T47D (cell line): ENCODE results near the gene GPR139.
A peak's percentile ranks its signal among the peaks of the same experiment; 100 is the strongest.

Experiments used
- DNase-seq, 2 experiments: peaks; one replicate each; pipeline versions ENCODE4 v3.0.0 to v3.0.0-alpha.2; 2011 to 2012; ENCODE audit warnings: low read depth in 1 of 2, low spot score in 1 of 2
- JUND ChIP-seq: IDR thresholded peaks from 2 replicates; pipeline ENCODE4 v1.6.1; 2012; ENCODE audit warnings: low read depth
- in situ Hi-C: cut with HindIII; loops from 2 replicates; pipeline ENCODE4 v1.10.0; 2016; ENCODE audit warnings: low sequenced_read_pairs, low pct_unique_long_range_greater_than_20kb

GPR139 gene

GRCh38 chr16:19997264-19997663 is 76.4 kb downstream of the GPR139 start:
- TF ChIP-seq JUND = no peak
- in situ Hi-C loops = no loop called here
- DNase-seq = peak in 1 of 2 experiments; percentile 50

- no peak for TF ChIP-seq JUND
- in situ Hi-C loops = no loop called here
Observed at GRCh38 chr16:19994466-19995170, 79.1 kb downstream of the GPR139 start.

GRCh38 chr16:19991614-19992013 is 82.1 kb downstream of the GPR139 start:
- in situ Hi-C loops = no loop called here
- TF ChIP-seq JUND = no peak
- peak; percentile 3 to 19 for DNase-seq

More at GRCh38 chr16:19994466-19995170, 79.1 kb downstream of the GPR139 start:
- DNase-seq = no peak

- no peak for TF ChIP-seq JUND
- DNase-seq = no peak
- in situ Hi-C loops = no loop called here
Observed at GRCh38 chr16:19984135-19984534, 89.6 kb downstream of the GPR139 start.
